Measurements from ENCODE around the gene MED12L.

Gene MED12L

DNA sequence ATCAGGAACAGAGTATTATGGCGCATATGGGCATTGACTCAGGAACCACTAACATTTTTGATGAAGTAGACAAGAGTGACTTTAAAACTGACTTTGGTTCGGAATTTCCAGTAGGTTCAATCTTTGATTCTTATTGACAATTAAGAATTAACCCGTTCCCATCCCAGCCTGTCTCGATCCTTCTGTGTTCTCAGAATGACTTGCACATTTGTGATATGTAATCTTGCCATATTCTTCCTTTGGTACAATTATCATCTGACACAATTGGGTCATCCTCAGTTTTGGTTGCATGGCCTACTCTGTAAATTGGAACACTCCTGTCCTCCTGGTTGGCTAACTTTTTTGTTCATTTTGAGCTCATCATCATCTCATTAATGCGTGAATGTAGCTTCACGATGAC is 107.1 kb downstream of the MED12L start:
- no peak for DNase-seq

DNA sequence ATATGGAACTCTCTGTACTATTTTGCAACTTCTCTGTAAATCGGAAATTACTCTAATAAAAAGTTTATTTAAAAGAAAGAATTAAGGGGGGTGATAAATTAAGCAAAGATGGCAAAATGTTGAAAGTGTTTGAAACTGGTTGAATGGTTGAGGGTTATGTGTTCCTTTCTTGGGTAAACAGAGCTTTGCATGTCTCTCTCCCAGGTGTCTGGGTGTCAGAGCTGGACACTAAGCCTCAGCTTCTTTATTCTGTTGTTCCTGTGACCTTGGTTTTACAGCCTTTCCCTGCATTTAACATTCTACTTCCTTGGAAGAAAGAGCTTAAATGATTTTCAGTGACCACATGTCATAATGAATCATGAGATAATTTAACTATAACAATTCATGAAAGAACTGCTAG is 110.4 kb downstream of the MED12L start:
- no peak for DNase-seq

DNA sequence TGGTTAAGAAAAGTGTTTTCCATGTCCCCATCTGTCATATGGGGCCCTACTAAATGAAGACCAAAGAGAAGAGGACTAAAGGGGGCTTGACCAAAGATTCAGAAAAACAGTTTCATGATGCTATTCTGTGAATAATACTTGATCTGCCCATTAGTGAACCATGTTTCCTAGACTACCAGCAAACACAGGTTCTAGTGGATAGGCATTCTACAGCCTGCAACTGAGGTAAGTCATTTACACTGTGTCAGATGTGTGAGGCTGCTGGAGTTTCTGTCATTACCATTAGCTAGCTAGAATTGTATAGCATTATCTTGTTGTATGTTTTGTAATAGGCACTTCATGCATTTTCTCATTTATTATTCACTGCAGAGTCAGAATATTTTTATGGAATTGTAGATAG is 111.0 kb downstream of the MED12L start:
- no peak for DNase-seq

DNA sequence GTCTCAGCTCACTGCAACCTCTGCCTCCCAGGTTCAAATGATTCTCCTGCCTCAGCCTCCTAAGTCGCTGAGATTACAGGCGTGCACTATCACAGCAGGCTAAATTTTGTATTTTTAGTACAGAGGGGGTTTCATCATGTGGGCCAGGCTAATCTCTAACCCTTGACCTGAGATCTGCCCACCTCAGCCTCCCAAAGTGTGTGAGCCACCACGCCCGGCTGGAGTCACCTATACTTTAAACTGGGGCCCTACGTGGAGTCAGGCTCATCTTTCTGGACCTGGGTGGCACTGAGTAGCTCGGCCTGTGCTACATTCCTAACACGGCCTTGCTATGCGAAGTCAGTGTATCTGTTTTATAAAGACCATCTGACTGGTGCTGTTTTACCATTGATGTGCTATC is 111.8 kb downstream of the MED12L start:
- DNase-seq = no peak

DNA sequence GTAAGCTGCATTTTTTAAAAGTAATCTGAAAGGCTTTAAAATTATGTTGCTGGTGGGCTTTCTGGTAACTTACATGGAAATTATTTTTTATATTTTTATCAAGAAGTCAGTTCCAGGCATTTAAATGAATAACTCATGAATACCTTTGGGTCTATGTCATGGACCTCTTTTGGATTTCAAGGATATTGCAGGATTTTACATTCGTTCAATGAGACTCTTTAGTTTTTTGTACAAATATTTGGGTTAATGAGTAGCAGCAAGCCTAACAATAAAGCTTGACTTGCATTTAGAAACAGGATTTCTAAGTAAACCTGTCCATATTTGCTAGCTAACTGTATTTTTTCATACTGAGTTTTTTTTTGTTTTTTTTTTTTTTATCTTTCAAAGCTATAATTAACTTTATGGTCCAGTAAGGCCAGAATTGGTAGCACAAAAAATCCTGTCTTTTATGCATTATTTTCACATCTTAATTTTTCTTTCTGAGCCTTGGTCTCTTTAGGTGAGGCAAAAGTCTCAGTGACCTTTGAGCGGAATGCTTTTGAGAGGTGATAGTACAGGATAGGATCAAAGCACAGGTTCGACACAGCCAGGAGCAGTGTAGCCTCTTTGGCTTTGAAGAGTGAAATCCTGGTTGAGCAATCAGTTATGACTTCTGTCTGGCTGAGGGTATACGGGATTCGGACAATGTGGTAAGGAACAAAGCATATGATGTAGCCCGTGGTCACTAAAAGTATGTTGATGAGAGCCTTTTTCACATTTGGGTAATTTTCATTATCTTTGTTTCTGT is 112.7 kb downstream of the MED12L start:
- DNase-seq = no peak

DNA sequence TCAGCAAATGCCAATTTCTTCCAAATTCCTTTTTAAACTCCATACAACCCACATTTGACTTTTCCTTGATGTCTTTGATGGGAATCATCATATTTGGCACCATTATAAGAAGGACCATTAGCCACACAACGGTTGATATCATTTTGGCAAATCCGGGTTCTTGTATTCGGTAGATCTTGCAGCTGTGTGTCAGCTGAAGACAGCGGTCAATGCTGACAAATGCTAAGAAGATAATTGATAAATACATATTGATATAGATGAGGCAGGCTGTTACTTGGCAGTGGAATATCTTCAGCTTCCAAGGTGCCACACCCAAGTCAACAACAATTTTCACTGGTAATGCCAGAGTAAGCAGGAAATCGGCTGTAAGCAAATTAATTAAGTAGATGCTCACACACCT is 113.4 kb downstream of the MED12L start:
- no peak for DNase-seq

DNA sequence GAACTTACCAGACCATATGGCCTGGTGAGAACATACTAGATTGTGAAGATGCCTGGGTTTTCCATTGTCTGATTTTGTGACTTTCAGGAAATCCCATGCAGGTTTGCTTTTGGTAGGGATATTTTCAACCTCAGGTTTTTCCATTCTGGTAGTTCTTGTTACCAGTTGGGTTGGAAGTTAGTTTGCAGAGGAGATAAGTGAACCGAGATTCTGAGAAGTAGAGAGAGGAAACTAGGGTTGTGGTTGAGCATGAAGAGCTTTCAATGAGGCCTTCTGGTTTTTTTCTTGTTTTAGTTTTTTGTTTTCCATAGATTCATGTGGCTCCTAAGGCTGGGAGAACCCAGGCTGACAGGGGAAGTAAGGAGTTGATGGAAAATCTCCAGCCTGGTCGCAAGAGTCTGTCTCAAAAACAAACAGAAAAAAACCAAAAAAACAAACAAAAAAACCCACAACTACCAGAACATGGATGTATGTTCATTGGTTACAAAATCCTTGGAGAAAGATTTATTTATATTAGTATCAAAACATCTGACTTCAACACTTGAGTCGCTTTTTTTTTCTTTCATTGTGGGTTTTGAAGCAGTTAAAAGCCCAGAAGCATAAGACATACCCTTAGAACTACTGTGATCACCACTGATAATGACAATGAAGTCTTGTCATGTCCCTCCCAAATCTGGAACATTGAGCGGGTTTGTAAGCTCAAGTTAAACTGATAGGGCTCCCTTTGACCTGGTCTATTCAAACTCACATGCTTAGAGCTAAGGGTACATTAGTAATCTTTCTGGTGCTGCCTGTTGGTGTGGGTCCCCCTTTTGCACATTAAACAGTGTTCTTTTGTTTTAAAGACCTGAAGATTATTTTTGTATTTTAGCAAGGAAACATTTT is 114.3 kb downstream of the MED12L start:
- no peak for DNase-seq

DNA sequence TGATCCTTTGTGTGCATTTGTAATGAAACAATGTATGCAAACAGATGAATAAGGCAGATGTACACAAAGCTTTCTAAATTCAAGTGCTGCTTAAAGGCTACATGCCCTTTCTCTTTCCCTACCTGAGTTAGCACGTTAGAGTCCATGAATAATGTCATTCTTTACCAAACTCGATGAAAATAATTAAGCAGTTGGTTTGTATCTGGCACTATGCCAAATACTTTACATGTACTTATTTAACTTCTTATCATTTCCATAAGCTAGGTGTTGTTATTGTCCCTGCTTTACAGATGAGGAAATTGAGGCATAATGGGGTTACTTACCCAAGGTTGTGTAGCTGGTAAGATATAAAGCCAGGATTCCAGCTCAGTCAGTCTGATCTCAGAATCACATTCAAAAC is 115.1 kb downstream of the MED12L start:
- no peak for DNase-seq

DNA sequence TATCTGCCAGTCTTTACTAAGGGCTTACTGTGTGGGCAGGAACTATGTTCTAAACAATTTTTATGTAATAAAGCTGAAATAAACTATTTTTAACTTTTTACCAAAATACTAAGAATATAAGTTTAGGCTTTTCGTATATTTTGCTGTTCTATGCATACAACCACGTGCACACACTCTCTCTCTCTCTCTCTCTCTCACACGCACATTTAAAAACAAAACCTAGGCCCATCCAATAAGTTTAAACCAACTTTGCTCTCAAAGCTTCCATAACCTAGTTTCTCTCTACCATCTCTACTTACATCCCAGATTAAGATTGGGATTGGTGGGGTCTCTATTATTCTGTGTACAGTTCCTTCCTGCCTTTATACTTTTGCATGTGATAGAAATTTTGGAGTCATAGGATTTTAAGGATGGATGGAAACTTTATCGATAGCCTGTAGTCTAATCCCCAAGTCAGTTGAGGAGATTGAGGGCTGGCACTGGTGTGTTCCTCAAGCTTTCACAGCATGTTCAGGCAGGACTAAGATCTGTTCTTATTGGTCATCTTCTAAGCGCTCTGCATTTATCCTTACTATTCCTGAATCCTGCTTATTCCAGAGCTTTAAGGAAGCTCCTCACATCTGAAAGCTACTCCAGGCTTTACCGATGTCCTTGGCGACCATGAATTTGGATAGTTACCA is 115.7 kb downstream of the MED12L start:
- no peak for DNase-seq

DNA sequence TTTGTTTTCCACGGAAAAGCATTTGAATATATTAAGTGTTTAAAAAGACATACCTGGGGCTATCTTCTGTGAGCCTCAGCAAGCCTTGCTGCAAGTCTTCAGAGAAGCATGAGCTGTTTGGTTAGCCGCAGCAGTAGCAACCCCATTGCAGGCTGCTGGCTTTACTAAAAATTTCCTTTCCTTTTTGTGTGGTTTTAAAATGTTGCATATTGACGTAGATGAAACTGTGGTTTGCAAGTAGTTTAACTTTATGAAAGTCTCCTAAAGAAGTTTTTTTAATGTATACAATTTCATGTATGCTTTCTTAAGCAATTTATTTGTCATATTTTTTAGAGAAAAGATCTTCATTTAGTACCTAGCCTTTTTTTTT is 117.6 kb downstream of the MED12L start, which contains the start of gene GPR171:
Gene GPR171 (minus strand): TSS at position 166 of the 370 bp plus-strand sequence. CDS start 3,830 bp downstream, outside the sequence.
- DNase-seq = peak; percentile 67

DNA sequence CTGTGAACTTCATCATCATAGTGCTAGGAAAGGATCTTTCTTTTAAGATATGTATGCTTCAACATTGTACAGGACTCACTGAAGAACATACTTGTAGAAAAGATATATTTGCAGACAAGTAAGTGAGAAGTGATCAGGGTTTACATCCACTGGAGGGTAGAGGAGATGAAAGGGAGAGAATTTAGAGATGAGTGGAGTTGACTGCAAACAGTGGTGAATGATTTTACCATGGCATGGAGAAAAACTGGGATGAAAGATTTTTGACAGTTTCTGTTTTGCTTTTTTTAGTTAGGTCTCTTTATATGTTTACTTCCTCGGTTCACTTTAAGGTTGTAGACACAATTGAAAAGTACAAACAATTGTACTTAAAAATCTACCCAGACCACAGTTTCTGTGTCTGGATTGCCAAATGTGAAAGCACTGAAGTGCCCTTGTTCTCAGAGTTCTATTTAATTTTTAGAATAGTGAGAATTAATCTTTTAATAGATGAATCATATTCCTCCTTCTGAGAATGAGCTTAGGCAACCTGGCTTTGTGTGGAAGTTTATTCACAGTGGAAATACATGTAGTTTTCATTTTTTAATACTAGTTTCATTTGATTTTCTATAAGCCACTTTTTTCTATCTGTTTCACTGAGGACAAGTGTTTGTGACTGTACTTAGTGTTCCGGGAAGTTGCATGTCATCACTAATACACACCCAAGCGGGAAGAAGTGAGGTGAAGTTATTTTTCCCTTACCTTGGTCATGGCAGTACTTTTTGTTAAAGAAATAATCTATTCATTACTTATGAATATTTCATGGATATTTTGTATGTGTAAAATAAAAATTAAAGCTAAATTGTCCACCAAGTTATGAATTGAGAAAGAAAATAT is 119.3 kb downstream of the MED12L start:
- no peak for DNase-seq

DNA sequence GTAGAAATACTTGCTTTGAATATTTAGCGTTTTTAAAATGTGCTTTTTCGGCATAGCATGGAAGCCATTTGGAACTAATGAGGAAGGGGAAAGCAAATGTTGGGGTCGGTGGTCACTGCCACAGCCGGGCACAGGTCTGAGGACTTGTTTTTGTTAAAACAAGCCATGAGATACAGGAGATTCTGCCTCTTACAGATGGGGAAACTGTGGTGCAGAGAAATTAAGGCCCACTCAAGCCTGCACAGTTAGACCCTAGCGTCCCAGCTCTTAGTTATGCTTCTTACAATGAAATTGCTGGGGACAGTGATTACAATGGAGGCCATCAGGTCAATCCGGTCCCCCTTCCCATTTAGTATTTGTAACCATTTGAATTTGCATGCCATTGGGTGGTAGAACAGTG is 120.0 kb downstream of the MED12L start:
- DNase-seq = no peak

DNA sequence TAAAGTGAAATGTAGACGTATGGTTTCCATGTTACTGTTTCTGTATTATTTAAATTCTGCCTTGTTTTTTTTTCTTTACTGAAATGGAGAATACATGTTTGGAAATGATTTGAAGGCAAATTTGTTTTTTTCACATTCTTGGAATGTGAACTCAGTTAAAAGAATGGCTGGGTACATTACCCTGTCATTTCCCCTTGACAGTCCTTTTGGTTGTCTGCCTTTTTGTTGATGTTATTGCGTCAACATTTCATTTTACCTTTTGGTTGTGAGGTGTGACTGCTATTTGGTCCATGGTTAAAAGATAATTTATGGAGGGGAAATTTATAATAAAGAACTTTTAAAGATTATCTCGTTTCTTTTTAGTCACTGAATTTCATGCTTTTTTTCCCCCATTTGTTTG is 120.7 kb downstream of the MED12L start:
- DNase-seq = no peak

DNA sequence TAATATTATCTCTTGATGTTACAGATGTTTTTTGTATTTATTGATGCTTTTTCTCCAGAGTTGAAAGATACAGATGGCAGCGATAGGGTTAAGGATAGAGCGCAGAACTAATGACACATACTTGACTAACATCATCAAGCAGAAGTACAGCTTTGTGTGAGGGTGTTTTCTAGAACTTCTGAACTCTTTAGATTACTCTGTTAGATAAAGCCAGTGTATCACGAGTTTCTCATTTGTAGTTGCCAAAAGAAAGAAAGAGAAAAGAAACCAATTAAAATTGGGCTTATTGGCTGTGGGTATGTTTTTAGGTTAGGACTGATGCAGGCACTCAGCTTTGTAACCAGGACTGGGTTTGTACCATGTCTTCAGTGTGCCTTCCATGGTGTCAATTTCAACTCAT is 124.2 kb downstream of the MED12L start:
- no peak for DNase-seq

DNA sequence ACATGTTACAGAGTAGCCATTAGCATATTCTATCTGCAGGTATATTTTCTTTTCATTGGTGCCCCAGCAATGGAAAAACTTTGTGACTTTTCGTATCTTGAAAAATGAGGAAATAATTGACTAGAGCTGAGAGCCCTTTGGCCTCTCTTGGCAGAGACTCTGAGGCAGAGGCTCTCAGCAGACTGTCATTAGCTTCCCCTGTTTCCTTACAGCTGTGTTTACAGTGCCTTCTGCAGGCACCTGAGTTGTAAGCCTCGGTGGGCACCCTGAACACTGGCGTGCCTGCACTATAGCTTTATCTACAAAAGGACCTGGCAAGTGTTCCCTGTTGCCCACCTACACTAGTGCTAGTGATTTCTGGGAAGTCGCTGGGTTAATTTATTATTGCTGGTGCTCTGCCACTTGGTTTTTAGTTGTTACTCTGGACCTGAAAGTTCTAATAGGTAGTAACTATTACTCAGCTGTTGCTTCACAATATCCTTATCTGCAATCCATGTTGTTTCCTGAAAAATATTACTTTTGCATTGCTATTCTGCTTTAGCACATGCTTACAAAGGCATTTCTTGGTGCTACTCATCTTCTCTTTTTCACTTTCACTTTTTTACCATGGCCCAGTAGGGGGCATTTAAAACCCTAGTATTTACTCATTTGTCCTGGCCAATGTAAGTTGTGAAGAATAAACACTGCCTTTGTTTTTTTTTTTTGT is 125.4 kb downstream of the MED12L start:
- DNase-seq = no peak

DNA sequence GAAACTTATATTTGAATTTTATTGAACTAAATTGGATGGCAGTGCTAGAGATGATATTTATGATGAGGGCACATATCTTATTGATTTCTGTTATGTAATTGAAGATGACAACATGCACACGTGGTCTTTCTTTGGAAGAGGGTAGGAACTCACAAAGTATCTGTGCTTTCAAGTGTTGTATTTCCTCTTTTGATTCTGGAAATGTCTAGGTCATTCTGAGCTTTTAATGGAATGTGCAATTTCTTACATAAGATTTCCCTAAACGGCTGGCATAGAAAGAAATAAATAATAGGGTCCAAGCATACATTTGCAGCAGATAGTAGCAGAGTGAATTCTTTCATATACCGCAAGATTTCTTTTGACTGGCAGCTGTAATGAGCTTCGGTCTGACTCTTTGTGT is 127.7 kb downstream of the MED12L start:
- DNase-seq = no peak

DNA sequence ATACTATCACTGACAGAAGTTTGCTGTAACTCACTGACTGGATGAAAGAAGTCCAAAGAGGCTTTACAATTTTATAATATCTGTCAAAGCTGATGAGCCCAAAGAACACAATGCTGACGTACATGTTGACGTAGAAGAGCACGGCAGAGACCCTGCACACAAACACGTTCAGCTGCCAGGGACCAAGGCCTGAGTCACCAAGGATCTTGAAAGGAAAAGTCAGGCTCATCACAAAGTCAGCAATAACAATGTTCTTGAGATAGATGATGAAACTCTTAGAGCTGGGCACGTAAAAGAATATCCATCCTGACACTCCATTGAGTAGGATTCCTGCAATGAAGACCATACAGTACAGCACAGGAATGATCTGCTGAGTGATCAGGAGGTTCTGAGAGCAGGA is 128.4 kb downstream of the MED12L start:
- DNase-seq = no peak

DNA sequence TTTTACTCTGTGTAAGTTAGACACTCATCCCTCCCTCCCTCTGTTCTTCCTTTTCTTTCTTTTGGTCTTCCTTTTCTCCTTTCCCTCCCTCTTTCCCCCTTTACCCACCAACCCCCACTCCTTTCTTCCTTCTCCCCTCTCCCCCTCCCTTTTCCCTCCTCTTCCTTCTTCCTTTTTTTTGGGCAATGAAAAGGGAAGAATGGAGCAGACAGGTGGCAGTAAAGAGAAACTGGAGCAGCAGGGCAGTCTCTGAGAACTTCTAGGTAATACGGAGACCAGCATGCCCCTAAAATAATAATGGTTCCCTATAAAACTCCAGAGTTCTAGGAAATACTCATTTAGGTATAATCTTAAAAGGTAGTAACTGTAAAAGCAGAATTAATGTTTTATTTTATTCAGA is 129.0 kb downstream of the MED12L start:
- no peak for DNase-seq

DNA sequence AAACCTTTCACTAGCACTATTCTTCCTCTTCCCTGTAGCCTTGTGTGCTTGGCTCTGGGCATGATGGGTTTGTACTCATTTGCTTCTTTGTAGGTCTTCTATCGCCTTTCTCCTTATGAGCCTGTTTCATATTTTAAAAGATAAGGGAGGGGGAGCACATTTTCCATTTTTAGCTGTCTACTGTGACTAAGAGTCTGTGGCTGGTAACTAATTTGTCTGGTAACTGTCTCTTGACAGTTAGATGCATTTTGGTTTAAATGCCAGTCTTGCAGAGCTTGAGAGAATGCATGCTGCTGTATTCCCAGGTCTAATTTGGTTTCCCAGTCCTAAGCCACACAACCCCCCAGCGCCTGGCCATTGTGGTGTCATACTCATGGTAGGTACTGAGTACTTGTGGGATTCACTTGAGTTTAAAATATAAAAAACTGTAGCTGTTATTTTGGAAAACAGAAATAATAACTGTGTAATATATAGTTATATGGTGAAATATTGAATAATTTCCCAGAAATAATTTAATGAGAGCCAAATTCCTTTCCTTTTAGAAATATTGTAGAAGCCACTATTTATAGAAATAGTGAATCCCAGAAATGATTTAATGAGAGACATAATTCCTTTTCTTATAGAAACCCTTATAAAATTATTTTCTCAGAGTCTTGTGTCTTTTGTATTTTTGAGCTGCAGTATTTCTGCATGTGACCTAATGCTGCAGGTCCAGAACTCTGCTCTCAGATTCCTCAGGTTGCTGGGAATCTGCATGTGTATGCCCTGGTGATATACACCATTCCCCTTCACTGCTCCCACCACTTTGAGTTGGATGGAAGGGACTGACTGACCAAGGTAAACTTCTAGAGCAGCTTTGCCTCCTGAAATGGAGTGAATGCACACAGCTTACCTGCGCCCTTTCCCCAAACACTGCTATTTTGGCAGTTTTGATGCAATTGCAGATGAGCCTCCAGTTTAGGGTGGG is 131.5 kb downstream of the MED12L start:
- DNase-seq = no peak

DNA sequence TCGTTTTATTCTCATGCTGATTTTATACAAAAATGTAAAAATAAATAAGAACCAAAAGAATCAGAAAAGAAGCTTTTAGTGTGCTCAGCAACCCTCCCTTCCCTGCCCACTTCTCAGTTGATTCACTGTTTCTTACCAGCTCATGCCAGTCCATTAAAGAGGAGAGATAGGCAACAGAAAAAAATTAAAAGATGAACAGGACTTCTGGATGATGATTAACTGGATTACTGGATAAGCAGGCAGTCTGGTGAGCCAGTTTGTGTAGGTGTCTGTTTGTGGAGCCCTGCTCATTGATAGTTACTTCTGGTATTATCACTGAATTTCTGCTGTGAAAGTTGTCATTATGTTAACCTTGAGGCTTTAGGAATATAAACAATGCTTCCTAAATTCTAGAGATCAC is 132.7 kb downstream of the MED12L start:
- DNase-seq = no peak

DNA sequence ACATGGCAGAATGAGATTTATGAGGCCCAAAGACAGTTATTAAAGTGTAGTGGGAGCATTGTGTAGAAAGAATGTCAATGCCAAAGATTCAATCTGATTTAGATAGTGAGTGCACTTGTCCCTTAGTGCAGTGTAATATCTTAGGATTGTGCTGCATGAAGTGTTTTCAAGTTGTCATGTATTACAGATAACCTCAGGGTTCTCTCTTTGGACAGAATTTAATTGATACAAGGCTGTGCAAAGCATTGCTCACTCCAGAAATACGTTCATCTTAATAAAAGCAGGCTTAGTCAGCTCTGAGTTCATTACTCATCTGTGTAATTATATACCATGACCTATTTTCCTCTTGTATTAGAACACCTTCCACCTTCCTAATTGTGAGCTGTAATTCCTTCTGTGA is 133.6 kb downstream of the MED12L start:
- no peak for DNase-seq
